MM.1S (cell line): ENCODE data around the gene TMEM116.

Experiments
- CTCF ChIP-seq: fragments of 300-600 bp; sonication (generic); IDR thresholded peaks from 2 replicates; pipeline ENCODE4 v1.5.1; 2016; ENCODE audit warnings: antibody characterized with exemption, low read length, mixed read lengths
- EZH2phosphoT487 ChIP-seq: fragments of 300-600 bp; sonication (generic); IDR thresholded peaks from 2 replicates; pipeline ENCODE4 v1.6.1; 2018; ENCODE audit warnings: antibody characterized with exemption, low read length

- TF ChIP-seq CTCF: no peak
- TF ChIP-seq EZH2phosphoT487: no peak
Observed at GRCh38 chr12:111927346-111927745, 85.6 kb downstream of the TMEM116 start.
